Neuronal stem cell (in vitro differentiated cells): ENCODE data around the gene PDHA2.

ENCODE experiments used
- DNase-seq: peaks from one replicate; pipeline ENCODE4 v3.0.0-alpha.2; 2013; ENCODE audit warnings: low spot score
- H2AFZ ChIP-seq: one replicate; pipeline ENCODE4 v1.6.1; 2013; ENCODE audit warnings: mild to moderate bottlenecking, low read length, inconsistent platforms
- H2AK5ac ChIP-seq: 2 replicates; pipeline ENCODE4 v1.6.1; 2013; ENCODE audit warnings: low read depth, mild to moderate bottlenecking, inconsistent platforms, low read length, moderate library complexity, mixed read lengths
- H2BK120ac ChIP-seq: 2 replicates; pipeline ENCODE4 v1.6.1; 2013; ENCODE audit warnings: low read depth, mild to moderate bottlenecking, inconsistent platforms, low read length, moderate library complexity, mixed read lengths
- H2BK12ac ChIP-seq: one replicate; pipeline ENCODE4 v1.6.1; 2013; ENCODE audit warnings: low read length, inconsistent platforms
- H2BK15ac ChIP-seq: 2 replicates; pipeline ENCODE4 v1.6.1; 2013; ENCODE audit warnings: mild to moderate bottlenecking, low read length, inconsistent platforms, mixed read lengths
- H2BK5ac ChIP-seq: one replicate; pipeline ENCODE4 v1.6.1; 2013; ENCODE audit warnings: inconsistent platforms, mild to moderate bottlenecking, low read length, moderate library complexity
- H3K14ac ChIP-seq: one replicate; pipeline ENCODE4 v1.6.1; 2013; ENCODE audit warnings: low read length, inconsistent platforms
- H3K18ac ChIP-seq: 2 replicates; pipeline ENCODE4 v1.6.1; 2013; ENCODE audit warnings: low read length, inconsistent platforms
- H3K23ac ChIP-seq: 2 replicates; pipeline ENCODE4 v1.6.1; 2013; ENCODE audit warnings: low read depth, mild to moderate bottlenecking, mixed read lengths, low read length, inconsistent platforms; ENCODE audit not compliant: poor library complexity
- H3K27ac ChIP-seq: replicated peaks from 3 replicates; pipeline ENCODE4 v1.5.1; 2013; ENCODE audit warnings: low read length, inconsistent platforms
- H3K27me3 ChIP-seq, 3 experiments: 2 replicates each; pipeline ENCODE4 v1.6.1; 2013; ENCODE audit warnings: low read length in 3 of 3, mild to moderate bottlenecking in 2 of 3, inconsistent platforms in 1 of 3, low read depth in 1 of 3, mixed read lengths in 1 of 3, moderate library complexity in 1 of 3; ENCODE audit not compliant: control insufficient read depth in 3 of 3, insufficient read depth in 3 of 3
- H3K36me3 ChIP-seq, 2 donors: replicated peaks in 1 of 2; 2 replicates each; pipeline ENCODE4 v1.6.1; 2013; ENCODE audit warnings: low read length in 2 of 2; ENCODE audit not compliant: control insufficient read depth in 2 of 2, insufficient read depth in 2 of 2
- H3K4ac ChIP-seq: 2 replicates; pipeline ENCODE4 v1.6.1; 2013; ENCODE audit warnings: inconsistent platforms, mild to moderate bottlenecking, low read length, moderate library complexity
- H3K4me1 ChIP-seq, 2 donors: 1 replicate in 1 of 2; 2 replicates in 1 of 2; pipeline ENCODE4 v1.6.1; 2013; ENCODE audit warnings: low read length in 2 of 2, low read depth in 1 of 2; ENCODE audit not compliant: control insufficient read depth in 2 of 2, insufficient read depth in 1 of 2
- H3K4me2 ChIP-seq: one replicate; pipeline ENCODE4 v1.6.1; 2013; ENCODE audit warnings: mild to moderate bottlenecking, low read length, inconsistent platforms; ENCODE audit not compliant: insufficient read depth, poor library complexity, severe bottlenecking
- H3K4me3 ChIP-seq, 2 donors: 2 replicates each; pipeline ENCODE4 v1.5.1; 2013; ENCODE audit warnings: low read length in 2 of 2, mild to moderate bottlenecking in 2 of 2, inconsistent platforms in 1 of 2, moderate library complexity in 1 of 2
- H3K79me1 ChIP-seq: one replicate; pipeline ENCODE4 v1.6.1; 2013; ENCODE audit warnings: low read depth, mild to moderate bottlenecking, inconsistent platforms, low read length, moderate library complexity
- H3K9ac ChIP-seq: one replicate; pipeline ENCODE4 v1.6.1; 2013; ENCODE audit warnings: mild to moderate bottlenecking, low read depth, low read length, inconsistent platforms; ENCODE audit not compliant: poor library complexity
- H3K9me3 ChIP-seq, 2 donors: replicated peaks in 1 of 2; 2 replicates each; pipeline versions ENCODE3 to v1.6.1; 2013; ENCODE audit warnings: low read length in 2 of 2, mild to moderate bottlenecking in 2 of 2, inconsistent platforms in 1 of 2, low read depth in 1 of 2, mixed read lengths in 1 of 2, moderate library complexity in 1 of 2; ENCODE audit not compliant: control insufficient read depth in 2 of 2, insufficient read depth in 1 of 2
- H4K8ac ChIP-seq: one replicate; pipeline ENCODE4 v1.6.1; 2013; ENCODE audit warnings: low read depth, mild to moderate bottlenecking, inconsistent platforms, low read length, moderate library complexity
- H4K91ac ChIP-seq: one replicate; pipeline ENCODE4 v1.6.1; 2013; ENCODE audit warnings: low read length, low read depth, mild to moderate bottlenecking, inconsistent platforms; ENCODE audit not compliant: poor library complexity
- WGBS, 2 donors: extraction: QIAGEN DNeasy Blood & Tissue Kit; methylation state at CpG; one replicate each; pipeline ENCODE4 v1.1.7; 2013; ENCODE audit warnings: missing lambda C conversion rate in 2 of 2, mixed read lengths in 1 of 2; ENCODE audit not compliant: insufficient read length in 2 of 2, insufficient replicate concordance in 1 of 2; ENCODE audit errors: extremely low coverage in 2 of 2; 5-methylcytosine and 5-hydroxymethylcytosine counted together

PDHA2 gene

DNA sequence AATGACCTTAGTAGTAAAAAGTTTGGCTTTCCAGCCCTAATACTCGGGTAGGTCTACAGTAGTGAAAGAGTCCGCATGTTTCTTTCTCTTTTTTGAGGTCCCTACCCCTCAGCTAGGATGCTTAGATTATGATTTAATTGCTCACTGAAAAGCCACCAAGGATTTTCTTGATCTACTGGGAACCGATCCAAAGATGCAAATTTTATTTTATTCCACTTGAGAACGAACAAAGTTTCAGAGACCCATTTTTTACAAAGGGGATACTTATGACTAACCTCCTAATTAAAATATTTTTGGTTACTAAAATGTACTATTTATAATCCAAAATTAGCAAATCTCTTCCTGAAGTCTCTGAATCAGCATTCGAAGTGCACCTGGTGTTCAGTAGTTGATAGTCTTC, 14.3 kb upstream of the PDHA2 start:
- Histone ChIP-seq H3K79me1 (no peaks in the 10 kb centered on the region), H2BK5ac (no peak overlapping the region), H3K4me1 (peaks cover 0 to 6% of the 10 kb centered on the region in 2 donors), H3K9ac (no peak overlapping the region), H2BK15ac (no peak overlapping the region), H2BK12ac (no peak overlapping the region), H3K18ac (no peak overlapping the region), H4K8ac (no peak overlapping the region), H2AK5ac (no peak overlapping the region), H3K4ac (no peak overlapping the region), H3K36me3 (no peaks in the 10 kb centered on the region), H3K27me3 (no peaks in the 10 kb centered on the region), H2AFZ (no peak overlapping the region), H3K23ac (no peak overlapping the region), H4K91ac (no peak overlapping the region), H3K4me3 (no peak overlapping the region), H3K4me2 (no peak overlapping the region), H3K27ac (no peak overlapping the region), H2BK120ac (no peak overlapping the region), H3K9me3 (no peaks in the 10 kb centered on the region), H3K14ac (no peak overlapping the region)
- WGBS, 2 donors: no CpG with 5 or more reads among the region's 5 CpGs
- DNase-seq: no peak

- Histone ChIP-seq H2BK120ac (no peak overlapping the region), H4K8ac (no peak overlapping the region), H3K18ac (no peak overlapping the region), H3K36me3 (no peaks in the 10 kb centered on the region), H3K27ac (no peak overlapping the region), H3K4ac (no peak overlapping the region), H3K4me2 (no peak overlapping the region), H3K27me3 (no peaks in the 10 kb centered on the region), H4K91ac (no peak overlapping the region), H2BK12ac (no peak overlapping the region), H2AK5ac (no peak overlapping the region), H3K4me1 (peaks cover 0 to 6% of the 10 kb centered on the region in 2 donors), H3K9ac (no peak overlapping the region), H3K9me3 (no peaks in the 10 kb centered on the region), H3K4me3 (no peak overlapping the region), H2AFZ (no peak overlapping the region), H2BK15ac (no peak overlapping the region), H3K23ac (no peak overlapping the region), H2BK5ac (no peak overlapping the region), H3K79me1 (no peaks in the 10 kb centered on the region), H3K14ac (no peak overlapping the region)
- WGBS, 2 donors: no CpG with 5 or more reads among the region's 2 CpGs
- DNase-seq: no peak
These were observed 9.2 kb upstream of the PDHA2 start for GRCh38 chr4:95830651-95831050.

- H4K91ac ChIP-seq: no peak overlapping the region
- H2BK120ac ChIP-seq: no peak overlapping the region
- no peak overlapping the region for H3K27ac ChIP-seq
- H3K14ac ChIP-seq: no peak overlapping the region
- no peaks in the 10 kb centered on the region for H3K27me3 ChIP-seq
- no peak overlapping the region for H2AK5ac ChIP-seq
- no peak overlapping the region for H3K18ac ChIP-seq
- no peak overlapping the region for H3K4me2 ChIP-seq
- no peak overlapping the region for H3K4me3 ChIP-seq
- no peak overlapping the region for H3K9ac ChIP-seq
- H3K23ac ChIP-seq: no peak overlapping the region
- H3K4me1 ChIP-seq: peaks cover 0 to 6% of the 10 kb centered on the region in 2 donors
- H3K79me1 ChIP-seq: no peaks in the 10 kb centered on the region
- no peak overlapping the region for H2BK12ac ChIP-seq
- no peak overlapping the region for H2BK15ac ChIP-seq
- no peak overlapping the region for H2BK5ac ChIP-seq
- no peak overlapping the region for H4K8ac ChIP-seq
- WGBS, 2 donors: no CpG with 5 or more reads among the region's 4 CpGs
- no peaks in the 10 kb centered on the region for H3K36me3 ChIP-seq
- no peak overlapping the region for H2AFZ ChIP-seq
- no peak for DNase-seq
- H3K9me3 ChIP-seq: no peaks in the 10 kb centered on the region
- no peak overlapping the region for H3K4ac ChIP-seq
These were observed 8.7 kb upstream of the PDHA2 start for GRCh38 chr4:95831166-95831565.

- DNase-seq: no peak
- Histone ChIP-seq H3K9me3 (no peaks in the 10 kb centered on the region), H2AK5ac (no peak overlapping the region), H3K79me1 (no peaks in the 10 kb centered on the region), H3K4me2 (no peak overlapping the region), H2BK15ac (no peak overlapping the region), H3K4ac (no peak overlapping the region), H4K8ac (no peak overlapping the region), H2BK12ac (no peak overlapping the region), H2AFZ (no peak overlapping the region), H3K23ac (no peak overlapping the region), H3K36me3 (no peaks in the 10 kb centered on the region), H2BK120ac (no peak overlapping the region), H2BK5ac (no peak overlapping the region), H3K27ac (no peak overlapping the region), H3K14ac (no peak overlapping the region), H3K4me1 (peaks cover 2 to 14% of the 10 kb centered on the region in 2 donors), H3K9ac (no peak overlapping the region), H3K4me3 (no peak overlapping the region), H3K27me3 (no peaks in the 10 kb centered on the region), H4K91ac (no peak overlapping the region), H3K18ac (no peak overlapping the region)
These were observed 6.1 kb upstream of the PDHA2 start for GRCh38 chr4:95833711-95834194.
